Mammary epithelial cell (primary cell): ENCODE measurements around the gene RMND5A.

Experiments
- EZH2 ChIP-seq: IDR thresholded peaks from 2 replicates; pipeline ENCODE4 v1.6.1; 2012; ENCODE audit warnings: low read length, inconsistent platforms, borderline replicate concordance
- TF ChIP-seq, protein P1 (sequence below), 2 donors: IDR thresholded peaks in 1 of 2; conservative IDR thresholded peaks in 1 of 2; 2 replicates each; pipeline ENCODE4 v1.5.1; 2011 to 2012; ENCODE audit warnings: inconsistent platforms in 2 of 2, low read length in 2 of 2, mild to moderate bottlenecking in 2 of 2, control low read depth in 1 of 2, low read depth in 1 of 2; ENCODE audit not compliant: insufficient read depth in 1 of 2; ENCODE audit errors: extremely low read depth in 1 of 2

GRCh38 chr2:86822668-86823345 is 102.7 kb downstream of the RMND5A start:
- TF ChIP-seq, protein P1, sequence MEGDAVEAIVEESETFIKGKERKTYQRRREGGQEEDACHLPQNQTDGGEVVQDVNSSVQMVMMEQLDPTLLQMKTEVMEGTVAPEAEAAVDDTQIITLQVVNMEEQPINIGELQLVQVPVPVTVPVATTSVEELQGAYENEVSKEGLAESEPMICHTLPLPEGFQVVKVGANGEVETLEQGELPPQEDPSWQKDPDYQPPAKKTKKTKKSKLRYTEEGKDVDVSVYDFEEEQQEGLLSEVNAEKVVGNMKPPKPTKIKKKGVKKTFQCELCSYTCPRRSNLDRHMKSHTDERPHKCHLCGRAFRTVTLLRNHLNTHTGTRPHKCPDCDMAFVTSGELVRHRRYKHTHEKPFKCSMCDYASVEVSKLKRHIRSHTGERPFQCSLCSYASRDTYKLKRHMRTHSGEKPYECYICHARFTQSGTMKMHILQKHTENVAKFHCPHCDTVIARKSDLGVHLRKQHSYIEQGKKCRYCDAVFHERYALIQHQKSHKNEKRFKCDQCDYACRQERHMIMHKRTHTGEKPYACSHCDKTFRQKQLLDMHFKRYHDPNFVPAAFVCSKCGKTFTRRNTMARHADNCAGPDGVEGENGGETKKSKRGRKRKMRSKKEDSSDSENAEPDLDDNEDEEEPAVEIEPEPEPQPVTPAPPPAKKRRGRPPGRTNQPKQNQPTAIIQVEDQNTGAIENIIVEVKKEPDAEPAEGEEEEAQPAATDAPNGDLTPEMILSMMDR (conservative IDR thresholded peaks at IDR 0.05 in 1 of 2, IDR thresholded peaks at IDR 0.05 in 1 of 2; ENCODE audit: extremely low read depth in 1 of 2, insufficient read depth in 1 of 2, low read depth in 1 of 2, low read length in 2 of 2), result no peak
- no peak for TF ChIP-seq EZH2
